Cardiac fibroblast (primary cell): ENCODE data around the gene ALPG.
"Not testable (repeated sequence)": the region's sequence is repeated elsewhere in the genome, so short reads cannot be mapped to it uniquely, and the experiment has no call there.

Source experiments
- DNase-seq, 2 donors: peaks; one replicate each; pipeline versions ENCODE4 v3.0.0 to v3.0.0-alpha.2; 2010; ENCODE audit warnings: low read depth in 2 of 2
- H3K4me3 ChIP-seq, 2 donors: replicated peaks in 1 of 2; 1 replicate in 1 of 2; 2 replicates in 1 of 2; pipeline ENCODE4 v1.5.1; 2011; ENCODE audit warnings: low read depth in 2 of 2, low read length in 2 of 2, mild to moderate bottlenecking in 2 of 2, moderate library complexity in 1 of 2
- CTCF ChIP-seq: IDR thresholded peaks from one replicate; pipeline ENCODE4 v1.5.1; 2011; ENCODE audit warnings: low read depth, mild to moderate bottlenecking, low read length, inconsistent platforms

The ALPG gene

DNA sequence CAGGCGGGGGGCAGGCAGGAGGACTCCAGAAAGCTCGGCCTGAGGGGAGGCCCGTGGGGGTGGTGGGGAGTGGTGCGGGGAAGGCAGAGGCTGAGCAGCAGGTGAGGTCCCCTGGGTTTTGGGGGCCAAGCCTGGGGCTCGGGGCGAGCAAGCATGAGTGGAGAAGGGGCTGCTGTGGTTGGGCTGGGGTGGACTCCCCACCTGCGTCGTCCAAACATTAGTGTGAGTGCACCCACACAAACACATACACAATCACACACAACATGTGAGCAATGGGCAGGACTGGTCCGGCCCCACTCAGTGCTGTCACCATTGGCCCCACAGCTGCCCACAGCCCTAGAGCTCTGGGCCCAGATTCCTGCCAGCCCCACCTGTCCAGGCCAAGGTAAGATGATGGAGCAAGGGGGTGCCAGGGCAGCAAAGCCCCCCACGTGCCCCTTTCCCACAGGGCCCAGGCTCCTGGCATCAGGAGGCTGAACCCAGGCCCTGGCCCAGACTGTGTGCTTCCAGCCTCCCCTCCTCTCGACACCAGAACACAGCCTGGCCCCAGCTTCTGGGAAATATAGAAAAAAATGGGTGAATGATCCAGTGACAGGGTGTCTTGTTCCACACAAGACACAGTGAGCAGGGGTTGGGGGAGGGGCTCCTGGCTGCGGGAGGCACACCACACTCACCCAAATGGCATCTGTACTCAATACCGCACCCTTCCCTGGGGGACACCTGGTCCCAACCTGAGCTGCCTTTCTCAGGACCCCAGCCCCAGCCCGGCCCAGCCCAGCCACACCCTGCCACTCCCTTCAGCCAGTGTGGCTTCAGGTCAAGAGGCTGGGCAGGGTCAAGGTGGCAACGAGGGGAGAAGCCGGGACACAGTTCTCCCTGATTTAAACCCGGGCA lies 28.6 kb upstream of the ALPG start:
- no peak for TF ChIP-seq CTCF
- DNase-seq = no peak
- H3K4me3 ChIP-seq = no peak overlapping the region

DNA sequence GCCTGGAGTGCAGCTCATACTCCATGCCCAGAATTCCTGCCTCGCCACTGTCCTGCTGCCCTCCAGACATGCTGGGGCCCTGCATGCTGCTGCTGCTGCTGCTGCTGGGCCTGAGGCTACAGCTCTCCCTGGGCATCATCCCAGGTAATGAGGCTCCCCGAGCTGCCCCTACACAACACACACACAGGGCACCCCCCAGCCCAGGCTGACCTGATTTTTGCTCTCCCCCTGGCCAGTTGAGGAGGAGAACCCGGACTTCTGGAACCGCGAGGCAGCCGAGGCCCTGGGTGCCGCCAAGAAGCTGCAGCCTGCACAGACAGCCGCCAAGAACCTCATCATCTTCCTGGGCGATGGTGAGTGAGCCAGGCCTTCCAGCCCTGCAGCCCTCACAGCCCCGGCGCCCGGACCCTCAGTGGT lies 27.9 kb upstream of the ALPG start, which contains the start of gene ALPP:
Gene ALPP, plus strand, starts transcription at position 17 of the 417 bp plus-strand sequence. Its CDS starts 52 bp downstream, at position 69.
- DNase-seq, H3K4me3 ChIP-seq: not testable (repeated sequence)

DNA sequence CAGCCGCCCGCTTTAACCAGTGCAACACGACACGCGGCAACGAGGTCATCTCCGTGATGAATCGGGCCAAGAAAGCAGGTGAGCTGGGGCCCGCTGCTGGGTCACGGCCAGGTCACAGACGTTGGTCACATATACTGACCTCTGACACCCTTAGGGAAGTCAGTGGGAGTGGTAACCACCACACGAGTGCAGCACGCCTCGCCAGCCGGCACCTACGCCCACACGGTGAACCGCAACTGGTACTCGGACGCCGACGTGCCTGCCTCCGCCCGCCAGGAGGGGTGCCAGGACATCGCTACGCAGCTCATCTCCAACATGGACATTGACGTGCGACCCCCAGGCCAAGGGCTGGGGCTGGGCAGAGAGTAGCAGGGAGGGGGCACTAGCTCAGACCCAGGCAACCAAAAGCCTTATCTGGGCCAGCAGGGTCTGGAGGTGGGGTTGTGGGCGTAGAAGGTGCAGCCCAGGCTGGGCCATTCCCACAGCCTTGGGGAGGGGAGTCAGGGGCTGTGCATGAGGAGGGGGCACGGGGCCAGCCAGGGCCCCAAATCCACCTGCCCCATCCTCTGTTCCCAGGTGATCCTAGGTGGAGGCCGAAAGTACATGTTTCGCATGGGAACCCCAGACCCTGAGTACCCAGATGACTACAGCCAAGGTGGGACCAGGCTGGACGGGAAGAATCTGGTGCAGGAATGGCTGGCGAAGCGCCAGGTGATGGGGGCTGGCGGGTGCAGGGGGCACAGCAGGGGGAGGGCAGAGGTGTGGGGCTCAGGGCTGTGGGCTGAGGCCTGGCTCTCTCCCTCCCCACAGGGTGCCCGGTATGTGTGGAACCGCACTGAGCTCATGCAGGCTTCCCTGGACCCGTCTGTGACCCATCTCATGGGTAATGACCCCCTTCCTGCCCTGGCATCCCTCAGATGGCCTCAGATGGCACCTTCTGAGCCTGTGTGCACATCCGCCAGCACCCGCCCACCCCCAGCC lies 26.7 kb upstream of the ALPG start:
- H3K4me3 ChIP-seq, DNase-seq: not testable (repeated sequence)

DNA sequence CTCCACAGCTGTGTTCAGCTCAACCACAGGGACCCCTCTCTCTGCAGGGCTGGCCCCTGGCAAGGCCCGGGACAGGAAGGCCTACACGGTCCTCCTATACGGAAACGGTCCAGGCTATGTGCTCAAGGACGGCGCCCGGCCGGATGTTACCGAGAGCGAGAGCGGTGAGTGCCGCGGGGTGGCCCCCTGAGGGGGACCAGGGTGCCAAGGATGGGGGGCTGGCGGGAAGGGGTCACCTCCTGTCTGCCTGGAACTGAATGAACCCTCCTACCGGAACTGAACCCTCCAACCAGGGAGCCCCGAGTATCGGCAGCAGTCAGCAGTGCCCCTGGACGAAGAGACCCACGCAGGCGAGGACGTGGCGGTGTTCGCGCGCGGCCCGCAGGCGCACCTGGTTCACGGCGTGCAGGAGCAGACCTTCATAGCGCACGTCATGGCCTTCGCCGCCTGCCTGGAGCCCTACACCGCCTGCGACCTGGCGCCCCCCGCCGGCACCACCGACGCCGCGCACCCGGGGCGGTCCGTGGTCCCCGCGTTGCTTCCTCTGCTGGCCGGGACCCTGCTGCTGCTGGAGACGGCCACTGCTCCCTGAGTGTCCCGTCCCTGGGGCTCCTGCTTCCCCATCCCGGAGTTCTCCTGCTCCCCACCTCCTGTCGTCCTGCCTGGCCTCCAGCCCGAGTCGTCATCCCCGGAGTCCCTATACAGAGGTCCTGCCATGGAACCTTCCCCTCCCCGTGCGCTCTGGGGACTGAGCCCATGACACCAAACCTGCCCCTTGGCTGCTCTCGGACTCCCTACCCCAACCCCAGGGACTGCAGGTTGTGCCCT lies 25.2 kb upstream of the ALPG start:
- not testable (repeated sequence) for H3K4me3 ChIP-seq, DNase-seq

- TF ChIP-seq CTCF = no peak
- no peak for DNase-seq
- H3K4me3 ChIP-seq = no peak overlapping the region
Measured at GRCh38 chr2:232382331-232383225, 24.1 kb upstream of the ALPG start.

DNA sequence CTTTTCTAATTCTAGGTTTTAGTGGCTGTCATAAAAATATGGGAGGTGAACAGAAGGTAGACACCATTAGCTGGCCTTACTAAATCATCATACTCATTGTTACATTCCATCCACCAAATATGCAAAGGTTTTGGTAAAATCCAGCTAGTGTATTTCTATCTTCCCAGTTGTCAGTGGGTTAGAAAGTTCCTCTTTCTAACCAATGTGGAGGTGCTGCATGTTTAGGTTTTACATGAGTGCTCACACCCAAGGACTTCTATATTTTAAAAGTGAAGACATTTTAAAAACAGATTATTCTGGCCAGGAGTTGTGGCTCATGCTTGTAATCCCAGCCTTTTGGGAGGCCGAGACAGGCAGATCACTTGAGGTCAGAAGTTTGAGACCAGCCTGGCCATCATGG lies 22.2 kb upstream of the ALPG start:
- no peak for DNase-seq
- H3K4me3 ChIP-seq = no peak overlapping the region
- no peak for TF ChIP-seq CTCF

- not testable (repeated sequence) for H3K4me3 ChIP-seq, DNase-seq
Measured at GRCh38 chr2:232385058-232385457, 21.6 kb upstream of the ALPG start.
